AG08395 (cell line): Measurements from ENCODE around the gene MOK.

Experiments used
- DNase-seq: peaks from one replicate; pipeline ENCODE4 v3.0.0; 2012; ENCODE audit warnings: mixed read lengths, low spot score

MOK gene

DNA sequence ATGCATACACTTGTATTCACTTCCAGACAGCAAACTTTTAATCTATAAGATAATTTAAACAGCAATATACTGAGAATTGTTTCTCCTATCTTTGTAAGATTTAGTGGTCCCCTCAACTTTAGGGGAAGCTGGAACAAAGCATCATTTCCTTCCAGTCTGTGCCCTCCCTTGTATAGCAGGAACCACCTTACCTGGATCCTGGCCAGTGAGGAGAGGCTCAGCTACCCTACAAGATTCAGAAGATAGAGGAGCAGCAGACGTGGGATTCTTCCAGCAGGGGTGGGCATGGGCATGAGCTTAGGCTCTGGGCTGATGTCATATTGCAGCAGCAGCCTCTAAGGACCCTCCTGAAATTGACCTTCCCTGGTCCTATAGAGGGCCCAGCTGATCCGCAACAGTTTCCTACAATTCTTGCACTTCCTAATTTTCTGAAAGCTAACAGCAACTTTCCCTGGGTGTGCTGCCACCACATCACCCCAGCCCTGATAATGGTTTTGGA lies 21.3 kb downstream of the MOK start:
- no peak for DNase-seq

DNA sequence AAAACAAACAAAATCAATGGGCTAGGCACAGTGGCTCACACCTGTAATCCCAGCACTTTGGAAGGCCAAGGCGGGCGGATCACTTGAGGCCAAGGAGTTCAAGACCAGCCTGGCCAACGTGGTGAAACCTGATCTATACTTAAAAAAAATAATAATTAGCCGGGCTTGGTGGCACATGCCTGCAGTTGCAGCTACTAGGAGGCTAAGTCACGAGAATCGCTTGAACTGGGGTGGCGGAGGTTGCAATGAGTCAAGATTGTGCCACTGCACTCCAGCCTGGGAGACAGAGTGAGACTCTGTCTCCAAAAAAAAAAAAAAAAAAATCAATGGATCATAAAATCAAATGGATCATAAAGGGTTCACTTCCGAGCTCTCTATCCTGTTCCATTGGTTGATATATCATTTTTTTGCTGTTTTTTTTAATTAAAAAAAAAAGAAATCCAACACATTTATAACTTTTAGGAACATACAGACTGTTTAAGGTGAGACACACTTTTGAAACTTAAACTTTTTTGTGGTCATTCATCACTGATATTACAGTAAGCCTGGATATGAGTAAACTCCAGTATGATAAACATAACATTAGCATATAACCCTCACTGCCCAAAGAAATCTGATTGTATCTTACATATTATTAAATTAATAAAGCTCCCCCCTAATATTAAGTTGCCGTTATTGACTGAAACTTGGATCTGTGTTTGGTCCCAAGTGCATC lies 22.1 kb downstream of the MOK start:
- no peak for DNase-seq

- DNase-seq = peak; percentile 91
Measured at GRCh38 chr14:102280376-102280962, 24.5 kb downstream of the MOK start.

GRCh38 chr14:102279688-102280348 lies 25.1 kb downstream of the MOK start:
- DNase-seq = peak; percentile 88

DNA sequence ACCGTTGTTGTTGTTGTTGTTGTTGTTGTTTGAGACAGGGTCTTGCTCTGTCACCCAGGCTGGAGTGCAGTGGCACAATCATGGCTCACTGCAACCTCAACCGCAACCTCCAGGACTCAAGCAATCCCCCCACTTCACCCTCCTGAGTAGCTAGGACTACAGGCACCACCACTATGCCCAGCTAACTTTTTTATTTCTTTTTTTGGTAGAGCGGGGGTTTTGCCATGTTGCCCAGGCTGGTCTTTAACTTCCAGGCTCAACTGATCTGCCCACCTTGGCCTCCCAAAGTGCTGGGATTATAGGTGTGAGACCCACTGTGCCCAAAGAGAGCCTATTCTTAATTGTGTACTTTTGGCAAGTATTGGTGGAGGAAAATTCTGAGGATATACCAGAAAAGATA lies 25.7 kb downstream of the MOK start:
- DNase-seq = no peak

DNA sequence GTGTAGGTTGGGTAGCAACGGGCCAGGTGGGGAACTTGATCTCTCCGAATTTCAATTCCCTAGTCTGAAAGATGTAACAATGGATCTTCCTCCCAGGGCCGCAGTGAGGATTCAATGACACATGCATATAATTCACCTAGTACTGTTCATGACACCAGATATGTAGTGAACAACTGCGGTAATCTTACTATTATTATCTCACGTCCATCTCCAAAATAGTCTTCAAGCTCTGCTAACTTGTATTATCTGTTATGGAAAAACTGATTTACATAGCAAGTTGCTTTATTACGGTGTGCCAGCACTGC lies 26.4 kb downstream of the MOK start:
- DNase-seq = no peak

- DNase-seq = no peak
Measured at GRCh38 chr14:102277874-102278630, 26.9 kb downstream of the MOK start.

DNA sequence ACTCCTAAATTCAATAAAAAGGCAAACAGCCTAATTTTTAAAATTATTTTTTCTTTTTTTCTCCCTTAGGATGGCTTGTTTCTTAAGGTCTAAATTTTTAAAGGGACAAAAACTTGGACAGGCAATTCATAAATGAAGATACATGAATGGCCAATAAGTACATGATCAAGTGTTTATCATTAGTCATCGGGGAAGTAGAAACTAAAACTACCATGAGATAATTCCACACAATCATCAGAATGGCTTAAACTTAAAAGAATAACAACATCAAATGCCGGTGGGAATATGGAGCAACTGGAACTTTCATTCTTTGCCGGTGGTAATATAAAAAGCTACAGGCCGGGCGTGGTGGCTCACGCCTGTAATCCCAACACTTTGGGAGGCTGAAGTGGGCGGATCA lies 29.1 kb downstream of the MOK start:
- no peak for DNase-seq

DNA sequence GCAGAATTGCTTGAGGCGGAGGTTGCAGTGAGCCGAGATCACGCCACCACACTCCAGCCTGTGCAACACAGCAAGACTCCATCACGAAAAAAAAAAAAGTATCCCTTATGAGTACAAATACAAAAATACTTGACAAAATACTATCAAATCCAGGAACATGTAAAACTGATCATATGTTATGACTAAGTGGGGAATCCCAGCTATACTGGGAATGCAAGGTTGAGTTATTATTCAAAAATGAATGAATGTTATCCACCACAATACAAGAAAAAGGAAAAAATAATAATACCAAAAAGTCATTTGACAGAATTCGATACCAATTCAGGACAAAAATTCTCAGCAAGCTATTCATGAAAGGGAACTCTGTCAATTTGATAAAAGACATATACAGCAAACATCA lies 32.6 kb downstream of the MOK start:
- no peak for DNase-seq

GRCh38 chr14:102264775-102265174 lies 40.2 kb downstream of the MOK start:
- no peak for DNase-seq

DNA sequence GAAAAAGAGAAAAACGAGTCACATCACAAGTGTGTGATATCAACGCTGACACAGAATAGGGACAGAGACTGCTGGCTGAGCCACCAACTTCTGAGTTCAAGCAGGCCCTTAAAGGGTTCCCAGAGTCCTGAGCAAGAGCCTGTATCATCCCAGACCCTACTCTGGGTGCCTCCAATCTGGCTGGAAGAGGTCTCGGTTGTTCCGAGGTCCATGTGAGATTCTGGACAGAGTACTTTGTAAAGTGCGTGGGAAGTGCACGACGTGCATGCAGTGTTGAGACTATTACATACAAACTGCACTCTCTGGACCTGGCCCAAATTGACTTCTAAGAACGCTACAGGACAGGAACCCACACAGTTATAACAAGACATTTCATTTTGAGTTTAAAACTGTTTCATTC lies 40.6 kb downstream of the MOK start:
- DNase-seq = no peak

GRCh38 chr14:102262929-102263462 lies 42.0 kb downstream of the MOK start:
- no peak for DNase-seq

DNA sequence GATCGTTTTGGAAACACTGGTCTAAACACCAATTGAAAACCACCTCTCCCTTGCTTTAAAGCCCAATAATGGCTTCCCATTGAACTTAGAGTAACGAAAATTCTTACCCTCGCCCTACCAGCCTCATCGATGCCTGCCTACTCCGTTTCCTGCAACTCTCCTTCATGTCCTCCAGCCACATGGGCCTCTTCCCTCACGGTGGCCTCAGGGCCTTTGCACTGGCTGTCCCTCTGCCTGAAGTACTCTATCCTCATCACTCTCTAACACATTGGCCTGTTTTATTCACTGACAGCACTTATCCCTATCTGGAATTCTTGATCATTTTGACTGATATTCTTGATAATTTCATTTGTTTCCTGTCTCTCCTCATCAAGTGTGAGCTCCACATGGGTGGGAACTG lies 46.8 kb downstream of the MOK start:
- DNase-seq = no peak

GRCh38 chr14:102256716-102257115 lies 48.2 kb downstream of the MOK start:
- DNase-seq = no peak

DNA sequence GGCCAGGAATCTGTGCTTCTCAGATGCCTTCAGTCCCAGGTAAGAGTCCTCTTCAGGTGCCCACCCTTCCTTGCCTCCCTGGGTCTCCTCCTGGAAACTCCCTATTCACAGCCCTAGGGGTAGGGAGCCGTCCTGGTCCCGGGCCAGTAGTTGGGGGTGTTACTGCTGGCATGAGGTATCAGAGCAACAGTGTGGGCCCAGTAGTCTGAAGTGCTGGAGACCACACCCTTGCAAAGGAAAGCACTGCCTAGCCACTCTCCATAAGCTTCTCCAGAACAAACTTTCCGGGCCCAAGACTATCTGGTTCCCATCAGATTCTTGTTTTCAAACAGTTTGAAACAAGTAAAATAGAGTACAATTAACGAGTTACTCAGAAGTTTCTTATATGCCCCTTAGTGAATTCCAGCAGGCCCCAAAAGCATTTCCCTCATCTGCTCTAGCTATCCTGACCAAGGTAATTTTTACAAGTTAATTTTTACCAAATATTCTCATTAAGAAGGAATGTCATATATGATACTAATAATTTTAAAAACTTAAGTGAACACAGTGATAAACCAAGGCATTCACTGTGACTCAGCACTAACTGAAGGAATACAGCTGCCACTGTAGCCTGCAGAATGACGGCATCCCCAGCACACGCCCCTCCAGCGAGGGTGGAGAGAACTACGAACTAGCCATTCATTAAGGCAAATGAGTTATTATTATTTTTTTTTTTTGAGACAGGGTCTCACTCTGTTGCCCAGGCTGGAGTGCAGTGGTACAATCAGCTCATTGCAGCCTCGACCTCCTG lies 49.4 kb downstream of the MOK start:
- DNase-seq = peak; percentile 25

- no peak for DNase-seq
Measured at GRCh38 chr14:102252834-102253801, 51.8 kb downstream of the MOK start.

DNA sequence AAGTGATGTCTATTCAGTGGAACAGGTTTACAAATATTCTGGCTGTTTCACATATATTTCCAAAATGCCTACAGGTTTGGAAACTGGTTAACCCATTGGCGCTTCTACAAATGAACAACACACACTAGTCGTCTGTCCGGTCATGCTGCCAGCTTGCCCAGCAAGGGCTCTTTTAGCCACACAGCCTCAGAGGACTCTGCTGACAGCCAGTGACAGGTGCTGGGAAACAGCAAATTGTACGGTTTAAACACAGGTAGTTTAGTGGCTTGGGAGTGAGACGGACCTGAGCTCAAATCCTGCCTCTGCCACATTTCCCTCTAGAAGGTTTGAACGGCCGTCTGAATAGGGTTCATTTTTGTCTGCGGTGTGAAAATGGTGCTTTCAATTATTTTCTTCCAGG lies 53.8 kb downstream of the MOK start:
- DNase-seq = no peak

DNA sequence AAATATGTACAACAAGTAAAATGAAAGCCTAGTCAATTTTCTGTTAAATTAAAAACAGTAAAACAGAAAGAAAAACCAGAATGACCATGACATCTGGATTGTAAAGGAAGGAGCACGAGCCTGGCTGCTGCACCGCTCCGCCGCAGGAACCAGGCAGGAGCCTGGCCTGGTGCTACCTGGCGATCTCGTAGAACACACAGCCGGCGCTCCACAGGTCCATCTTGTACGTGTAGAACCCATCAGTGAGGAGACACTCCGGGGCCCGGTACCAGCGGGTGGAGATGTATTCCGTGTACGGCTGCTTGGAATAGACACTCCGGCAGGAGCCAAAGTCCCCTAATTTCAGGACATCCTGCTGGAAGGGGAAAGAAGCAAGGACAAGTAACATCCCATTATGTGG lies 54.3 kb downstream of the MOK start:
- DNase-seq = no peak

GRCh38 chr14:102249981-102250380 lies 55.0 kb downstream of the MOK start:
- no peak for DNase-seq

- DNase-seq = no peak
Measured at GRCh38 chr14:102249041-102249440, 55.9 kb downstream of the MOK start.

DNA sequence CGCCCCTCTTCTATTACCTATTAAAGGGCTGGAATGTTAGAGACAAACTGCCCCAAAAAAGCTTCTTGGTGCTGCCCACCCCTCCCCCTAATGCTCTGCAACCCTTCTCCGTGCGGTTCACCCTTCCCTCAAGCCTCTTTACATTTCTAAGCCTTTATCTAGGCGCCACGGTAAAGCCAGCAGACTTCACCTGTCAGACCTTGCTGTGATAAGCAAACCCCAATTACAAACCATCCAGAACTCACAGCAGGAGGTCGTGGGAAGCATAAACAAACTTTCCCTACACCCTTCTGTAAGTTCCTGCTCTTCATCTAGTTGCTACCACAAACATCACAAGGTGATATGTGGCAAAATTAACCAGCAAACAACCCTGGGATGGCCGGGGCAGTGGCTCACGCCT lies 56.8 kb downstream of the MOK start:
- DNase-seq = no peak
